OCI-LY7 (cell line): Measurements from ENCODE around the gene NOXA1.

Experiments
- CTCF ChIP-seq: fragments of 200-600 bp; sonication (generic); conservative IDR thresholded peaks from 2 replicates; pipeline ENCODE4 v1.5.1; 2014; ENCODE audit warnings: mild to moderate bottlenecking, antibody characterized with exemption, low read length, moderate library complexity, mixed read lengths
- EZH2phosphoT487 ChIP-seq: fragments of 200-600 bp; sonication (generic); IDR thresholded peaks from 2 replicates; pipeline ENCODE4 v1.6.1; 2018; ENCODE audit warnings: low read depth, borderline replicate concordance, mild to moderate bottlenecking, mixed run types, antibody characterized with exemption, low read length, moderate library complexity, mixed read lengths

- no peak for TF ChIP-seq CTCF
- no peak for TF ChIP-seq EZH2phosphoT487
Observed at GRCh38 chr9:137408651-137409405, 14.4 kb upstream of the NOXA1 start.
